ENCODE data around the gene SRCAP.

Gene SRCAP

DNA sequence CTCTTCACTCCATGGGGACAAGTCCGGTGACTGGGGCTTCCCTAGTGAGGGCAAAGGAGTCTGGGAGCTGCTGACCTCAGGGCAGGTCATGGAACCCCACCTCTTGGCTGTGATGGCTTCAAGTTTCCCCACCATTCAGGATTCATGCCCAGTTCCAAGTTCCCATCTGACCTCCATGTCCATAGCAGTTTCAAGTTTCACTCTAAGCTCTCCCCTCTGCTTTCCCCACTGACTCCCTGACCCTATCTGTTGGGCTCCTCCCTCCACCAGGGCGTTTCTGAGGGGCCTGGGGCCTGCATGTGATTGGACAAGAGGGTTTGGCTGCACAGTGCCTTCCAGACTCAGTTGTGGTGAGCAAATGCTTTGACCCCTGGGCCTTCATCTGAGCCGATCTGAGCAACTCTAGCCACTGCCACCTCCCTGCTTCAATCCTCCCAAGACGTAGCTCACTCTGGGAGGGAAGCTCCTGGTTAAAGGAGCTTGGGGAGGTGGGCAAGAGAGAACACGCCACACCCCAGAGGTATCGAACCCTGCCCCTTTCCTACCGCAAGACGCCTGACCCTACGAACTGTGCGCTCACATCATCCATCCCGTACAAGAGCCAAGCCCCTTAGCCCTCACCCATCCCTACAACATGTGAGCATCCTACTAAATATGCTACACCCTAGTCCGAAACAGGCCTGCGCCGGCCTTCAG lies 79.7 kb downstream of the SRCAP start:
- no peak for DNase-seq

DNA sequence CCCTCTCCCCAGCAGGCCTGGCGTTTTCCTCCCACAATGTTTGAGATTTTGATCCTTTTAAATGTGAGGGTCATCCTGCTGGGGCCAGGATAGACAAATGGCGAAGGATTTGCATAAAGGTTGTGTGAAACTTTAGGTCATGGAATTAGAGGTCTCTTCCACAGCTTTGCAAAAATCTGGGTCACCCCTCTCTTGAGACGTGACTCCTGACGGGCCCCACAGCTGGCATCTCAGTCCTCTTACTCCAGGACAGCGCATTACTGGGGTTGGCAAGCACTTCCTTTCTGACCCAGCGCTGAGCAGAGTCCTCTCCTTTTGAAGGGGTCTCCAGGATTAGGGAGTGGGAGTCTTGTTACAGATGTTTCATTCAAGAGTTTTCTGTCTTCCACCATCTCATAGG lies 80.6 kb downstream of the SRCAP start:
- no peak for DNase-seq

DNA sequence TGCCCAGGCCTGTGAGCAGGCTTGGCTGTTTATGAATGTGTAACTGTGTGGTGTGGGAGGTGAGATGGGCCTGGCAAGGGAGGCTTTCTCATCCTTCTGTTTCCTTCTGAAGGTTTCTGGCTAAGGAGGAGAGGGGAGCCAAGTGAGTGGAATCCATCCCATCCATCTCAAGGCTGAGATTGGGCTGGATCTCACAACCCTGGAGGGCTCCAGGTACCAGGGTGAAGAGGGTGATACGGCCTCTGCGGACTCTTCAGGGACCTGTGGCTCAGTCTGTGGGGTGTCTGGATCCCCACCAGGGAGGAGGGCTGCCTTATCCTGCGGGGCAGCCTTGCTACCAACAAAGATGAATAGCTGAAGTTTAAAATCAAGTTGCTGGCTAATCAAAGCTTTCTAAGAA lies 81.0 kb downstream of the SRCAP start:
- DNase-seq: no peak

DNA sequence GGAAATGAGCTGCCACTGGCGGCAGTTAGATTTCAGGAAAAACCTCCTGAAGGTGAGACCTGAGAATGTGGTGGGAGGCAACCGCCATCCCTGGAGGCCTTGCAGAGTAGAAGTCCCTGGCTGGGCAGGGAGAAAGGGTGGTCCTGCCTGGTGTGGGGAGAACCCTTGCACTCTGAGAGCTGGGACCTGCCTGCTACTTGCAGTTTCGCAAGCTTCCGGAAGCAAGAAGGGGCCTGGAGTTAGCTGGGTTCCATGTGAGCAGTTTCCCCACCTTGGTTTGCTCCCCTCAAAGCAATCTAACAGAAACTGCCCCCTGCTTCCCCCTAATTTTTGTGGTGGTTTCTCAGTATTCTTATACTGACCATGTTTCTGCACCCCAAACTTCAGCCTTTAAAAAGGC lies 81.6 kb downstream of the SRCAP start:
- DNase-seq: no peak

DNA sequence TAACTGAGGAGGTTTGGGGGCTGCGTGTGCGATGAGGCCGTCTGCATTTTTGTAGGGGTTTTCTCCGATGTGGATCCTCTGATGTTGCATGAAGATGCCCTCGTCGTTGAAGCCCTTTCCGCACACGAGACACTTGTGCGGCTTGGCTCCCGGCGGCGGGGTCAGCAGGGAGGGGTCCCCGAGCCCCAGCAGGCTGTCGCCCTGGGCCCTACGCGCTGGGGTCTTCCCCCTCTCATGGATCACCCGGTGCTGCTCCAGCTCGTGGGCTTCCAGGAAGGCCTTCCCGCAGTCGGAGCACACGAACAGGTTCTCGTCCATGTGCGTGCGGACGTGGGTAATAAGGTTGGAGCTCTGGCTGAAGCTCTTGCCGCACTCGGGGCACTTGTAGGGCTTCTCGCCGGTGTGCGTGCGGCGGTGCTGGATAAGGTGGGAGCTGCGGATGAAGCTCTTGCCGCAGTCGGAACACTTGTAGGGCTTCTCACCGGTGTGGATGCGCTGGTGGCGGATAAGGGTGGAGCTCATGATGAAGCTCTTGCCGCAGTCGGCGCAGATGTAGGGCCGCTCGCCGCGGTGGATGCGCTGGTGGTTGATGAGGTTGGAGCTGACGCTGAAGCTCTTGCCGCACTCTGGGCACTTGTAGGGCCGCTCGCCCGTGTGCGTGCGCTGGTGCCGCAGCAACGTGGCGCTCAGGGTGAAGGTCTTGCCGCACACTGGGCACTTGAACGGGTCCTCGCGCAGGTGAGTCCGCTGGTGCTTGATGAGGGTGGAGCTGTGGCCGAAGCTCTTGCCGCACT lies 83.7 kb downstream of the SRCAP start:
- DNase-seq: no peak

DNA sequence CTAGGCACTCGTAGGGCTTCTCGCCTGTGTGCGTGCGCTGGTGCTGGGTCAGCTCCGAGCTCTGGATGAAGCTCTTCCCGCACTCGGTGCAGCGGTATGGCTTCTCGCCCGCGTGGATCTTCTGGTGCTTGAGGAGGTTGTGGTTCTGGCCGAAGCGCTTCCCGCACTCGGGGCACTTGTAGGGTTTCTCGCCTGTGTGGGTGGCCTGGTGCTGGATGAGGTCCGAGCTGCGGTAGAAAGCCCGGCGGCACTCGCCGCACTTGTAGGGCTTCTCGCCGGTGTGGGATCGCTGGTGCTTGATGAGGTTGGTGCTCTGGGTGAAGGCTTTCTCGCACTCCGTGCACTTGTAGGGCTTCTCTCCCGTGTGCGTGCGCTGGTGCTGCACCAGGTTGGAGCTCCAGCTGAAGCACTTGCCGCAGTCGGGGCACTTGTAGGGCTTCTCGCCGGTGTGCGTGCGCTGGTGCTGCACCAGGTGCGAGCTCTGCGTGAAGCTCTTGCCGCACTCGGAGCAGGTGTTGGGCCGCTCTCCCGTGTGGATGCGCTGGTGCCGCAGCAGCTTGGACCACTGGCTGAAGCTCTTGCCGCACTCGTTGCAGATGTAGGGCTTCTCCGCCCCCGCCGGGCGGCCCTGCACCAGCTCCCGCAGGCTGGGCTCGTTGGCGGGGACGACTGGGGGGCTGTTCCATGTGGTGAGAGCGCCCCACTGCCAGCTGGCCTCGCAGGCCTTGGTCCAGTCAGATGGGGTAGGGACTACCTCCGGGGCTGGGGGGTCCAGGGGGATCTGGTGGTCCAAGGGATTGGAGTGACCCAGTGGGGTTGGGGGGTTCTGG lies 84.5 kb downstream of the SRCAP start:
- no peak for DNase-seq

DNA sequence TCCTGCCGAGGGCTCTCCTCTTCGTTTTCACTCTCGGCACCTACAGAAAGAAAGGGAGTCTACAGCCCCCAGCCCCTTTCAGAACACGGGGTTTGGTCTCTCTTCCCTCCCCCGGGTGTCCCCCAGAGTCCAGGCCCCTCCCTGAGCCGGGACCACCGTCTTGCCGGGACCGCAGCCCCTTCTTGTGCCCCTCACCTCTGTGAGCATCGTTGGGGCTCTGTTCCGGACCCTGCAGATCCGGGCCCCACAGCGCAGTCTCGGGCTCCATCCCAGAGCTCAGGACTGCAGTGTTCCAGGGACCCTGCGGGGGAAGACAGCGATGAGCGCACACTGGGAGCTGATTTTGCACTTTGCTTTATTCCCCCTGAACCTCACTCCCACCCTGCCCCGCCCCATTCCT lies 85.2 kb downstream of the SRCAP start:
- no peak for DNase-seq

DNA sequence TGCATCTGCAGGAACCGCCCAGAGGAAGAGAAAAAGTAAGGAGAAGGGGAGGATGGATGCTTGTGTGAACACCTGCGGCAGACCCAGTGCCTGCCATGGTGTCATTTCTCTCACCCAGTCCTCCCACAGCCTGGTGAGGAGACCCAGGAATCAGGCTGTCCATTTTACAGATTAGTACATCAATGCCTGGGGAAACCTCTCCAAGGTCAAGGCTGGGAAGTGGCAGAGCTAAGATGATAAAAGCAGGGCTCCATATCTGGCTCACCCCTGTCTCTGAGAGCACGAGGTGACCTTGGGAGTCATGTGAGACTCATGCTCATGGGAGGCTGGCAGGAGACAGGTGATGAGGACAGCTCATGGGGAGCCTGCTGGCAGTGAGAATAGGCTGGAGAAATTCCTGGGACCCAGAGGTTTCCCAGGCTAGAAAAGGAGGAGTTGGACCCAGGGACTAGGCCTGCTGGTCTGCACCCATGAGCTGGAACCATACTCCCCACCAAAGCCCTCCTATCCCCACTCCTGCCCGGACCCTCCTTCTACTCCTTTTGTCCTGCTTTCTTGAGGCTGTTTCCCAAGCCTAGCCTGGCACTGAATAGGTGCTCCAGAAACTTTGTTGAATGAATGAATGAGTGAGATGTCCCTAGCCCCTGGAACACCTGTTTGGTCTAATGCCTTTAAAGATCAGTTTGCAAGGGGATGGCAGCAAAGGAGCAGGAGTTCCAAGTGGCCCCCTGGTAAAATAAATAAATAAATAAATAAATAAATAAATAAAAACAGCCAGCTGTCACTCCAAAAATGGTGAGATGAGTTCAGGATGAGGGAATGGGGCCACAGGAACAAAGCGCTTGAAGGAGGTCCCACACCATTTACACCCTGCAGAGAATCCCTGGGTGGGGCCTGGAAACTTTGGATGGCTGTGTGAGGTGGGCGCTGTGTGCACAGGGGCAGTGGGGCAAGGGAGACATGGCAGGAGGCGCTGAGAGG lies 86.4 kb downstream of the SRCAP start:
- DNase-seq: no peak

DNA sequence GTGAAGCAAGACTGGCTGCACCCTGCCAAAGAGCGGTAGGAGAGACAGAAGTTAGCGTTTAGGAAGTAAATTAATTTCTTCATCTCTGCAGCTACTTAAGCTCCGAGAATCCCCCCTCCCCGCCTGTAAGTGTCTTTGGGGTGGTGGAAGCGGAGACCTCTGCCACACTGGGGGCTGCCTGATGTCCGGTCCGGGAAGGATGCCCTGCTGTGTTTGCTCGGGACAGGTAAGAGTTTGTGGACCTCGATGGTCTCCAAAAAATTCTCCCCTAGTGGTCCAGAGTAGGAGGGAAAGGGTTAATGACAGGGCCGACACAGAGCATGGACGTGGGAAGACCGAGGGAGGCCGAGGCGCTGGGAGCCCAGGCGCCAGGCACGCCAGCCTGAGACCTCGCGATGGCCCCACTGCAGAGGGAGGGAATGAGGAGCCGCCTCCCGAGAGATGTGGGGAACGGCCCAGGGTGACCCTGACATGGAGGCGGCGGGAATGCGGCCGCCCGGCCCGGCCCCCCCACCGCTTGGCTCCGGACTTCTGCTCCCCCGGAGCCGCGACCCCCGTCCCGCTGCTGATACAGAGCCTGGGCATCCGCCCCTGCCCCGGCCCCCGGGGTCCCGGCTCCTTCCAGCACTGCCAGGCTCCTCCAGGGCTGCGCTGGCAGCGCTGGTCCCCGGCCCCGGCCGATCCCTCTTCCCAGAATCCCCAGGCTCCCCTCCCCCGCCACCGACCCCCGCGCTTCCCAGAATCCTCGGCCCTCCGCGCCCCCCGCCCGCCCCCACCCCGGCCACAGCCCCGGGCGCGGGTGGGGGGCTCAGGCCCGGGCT lies 87.4 kb downstream of the SRCAP start:
- no peak for DNase-seq

DNA sequence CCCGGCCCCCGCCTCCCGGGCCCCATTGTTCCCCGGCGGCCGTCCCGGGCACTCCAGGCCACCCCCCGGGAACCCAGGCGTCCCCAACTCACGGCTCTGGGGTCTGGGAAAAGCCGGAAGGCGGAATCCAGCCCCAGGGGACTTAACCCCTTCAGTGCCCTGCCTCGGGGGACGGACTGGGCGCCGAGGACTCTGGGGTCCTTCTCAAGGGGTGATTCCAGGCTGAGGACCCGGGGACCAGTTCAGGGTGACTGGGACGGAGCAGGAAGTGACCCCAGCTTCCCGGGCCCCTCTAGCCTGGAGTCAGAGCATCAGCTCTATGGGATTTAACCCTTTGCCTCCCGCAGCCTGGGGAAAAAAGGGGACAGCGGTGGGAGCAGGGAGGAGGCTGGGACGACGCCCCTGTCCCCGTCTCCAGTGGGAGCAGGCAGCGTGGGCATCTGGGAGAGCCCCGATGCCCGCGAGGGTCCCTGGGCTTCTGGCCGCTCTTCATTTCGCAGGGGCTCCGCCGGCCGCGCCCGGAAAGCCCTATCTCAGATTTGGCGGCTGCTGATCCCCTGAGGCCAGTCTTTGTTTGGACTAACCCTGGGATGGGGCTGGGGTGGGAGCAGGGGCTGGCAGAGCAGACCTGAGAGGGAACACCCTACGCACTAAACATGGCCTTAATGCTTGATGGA lies 88.1 kb downstream of the SRCAP start, which contains the start of gene ZNF629:
ZNF629 (minus strand) TSS at position 270 of the 677 bp plus-strand sequence. CDS start 2,723 bp downstream, outside the sequence.
- DNase-seq: no peak

DNA sequence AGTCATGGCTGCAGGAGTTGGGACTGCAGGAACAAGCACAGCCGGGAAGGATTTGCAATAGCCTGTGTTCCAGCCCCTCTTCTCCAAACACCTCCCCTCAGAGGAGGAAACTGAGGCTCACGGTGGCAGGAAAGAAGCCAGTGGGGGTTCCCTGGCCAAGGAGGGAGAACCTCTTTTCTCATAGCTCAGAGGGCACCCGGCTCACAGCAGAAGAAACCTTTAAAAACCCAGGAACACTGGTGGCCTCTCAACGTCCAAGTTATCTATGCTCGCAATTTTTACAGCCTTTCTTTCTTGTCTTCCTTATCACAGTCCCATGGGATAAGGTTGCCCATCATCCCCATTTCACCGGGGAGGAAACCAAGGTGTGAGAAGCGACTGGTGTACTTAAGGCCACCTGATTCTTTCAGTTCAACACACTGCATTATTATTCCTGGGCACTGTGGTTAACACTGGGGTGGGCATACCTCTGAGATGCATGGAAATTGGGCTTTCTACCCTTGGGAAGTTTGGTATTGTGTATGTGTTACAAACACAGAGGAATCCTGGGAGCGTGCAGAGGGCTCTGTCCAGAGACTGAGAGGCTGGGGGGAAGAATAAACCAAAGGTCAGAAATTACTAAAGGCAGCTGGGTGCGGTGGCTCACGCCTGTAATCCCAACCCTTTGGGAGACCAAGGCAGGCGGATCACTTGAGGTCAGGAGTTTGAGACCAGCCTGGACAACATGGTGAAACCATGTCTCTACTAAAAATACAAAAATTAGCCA lies 88.8 kb downstream of the SRCAP start:
- no peak for DNase-seq
